Liver (tissue), 3 donors: ENCODE measurements around the gene CACNA1I.

Experiments used
- CTCF ChIP-seq: fragments of 150-350 bp; IDR thresholded peaks from 2 replicates; pipeline ENCODE4 v1.5.1; 2017; ENCODE audit warnings: improper control_type of control experiment, low read depth, low read length; ENCODE audit not compliant: missing input control
- JUND ChIP-seq, 2 donors: IDR thresholded peaks; 2 replicates each; pipeline ENCODE4 v1.6.1; 2016; ENCODE audit warnings: antibody characterized with exemption in 2 of 2
- MAX ChIP-seq: IDR thresholded peaks from 2 replicates; pipeline ENCODE4 v1.6.1; 2016; ENCODE audit warnings: antibody characterized with exemption
- TAF1 ChIP-seq: conservative IDR thresholded peaks from 2 replicates; pipeline ENCODE4 v1.6.1; 2016; ENCODE audit warnings: antibody characterized with exemption, mild to moderate bottlenecking
- ZBTB33 ChIP-seq: IDR thresholded peaks from 2 replicates; pipeline ENCODE4 v1.6.1; 2016; ENCODE audit warnings: antibody characterized with exemption
- donor health status: healthy.
- donor health status: healthy.

GRCh38 chr22:39522567-39523300, 47.8 kb upstream of the CACNA1I start:
- no peak for TF ChIP-seq ZBTB33
- TF ChIP-seq JUND (IDR thresholded peaks at IDR 0.05) = no peak
- TF ChIP-seq TAF1 = no peak
- TF ChIP-seq CTCF = no peak
- no peak for TF ChIP-seq MAX
